Smooth muscle cell of the brain vasculature (primary cell): Measurements from ENCODE around the gene CLEC4E.
"Not testable (repeated sequence)": the region's sequence is repeated elsewhere in the genome, so short reads cannot be mapped to it uniquely, and the experiment has no call there.

ENCODE experiments used
- DNase-seq: peaks from one replicate; pipeline ENCODE4 v3.0.0-alpha.2; 2012; ENCODE audit warnings: low read depth, low spot score

The CLEC4E gene

GRCh38 chr12:8537820-8538219, 2.9 kb downstream of the CLEC4E start:
- not testable (repeated sequence) for DNase-seq

- no peak for DNase-seq
These were observed 8.7 kb downstream of the CLEC4E start for GRCh38 chr12:8532045-8532444.

- no peak for DNase-seq
These were observed 13.2 kb downstream of the CLEC4E start for GRCh38 chr12:8527250-8528130.

GRCh38 chr12:8519171-8519570, 21.5 kb downstream of the CLEC4E start:
- no peak for DNase-seq

GRCh38 chr12:8517971-8518370, 22.7 kb downstream of the CLEC4E start:
- DNase-seq: no peak

GRCh38 chr12:8513256-8513655, 27.4 kb downstream of the CLEC4E start, which contains the start of gene CLEC4D:
TSS of gene CLEC4D (plus strand) at chr12:8513503. CDS start at chr12:8513733, 230 bp downstream.
- no peak for DNase-seq

- no peak for DNase-seq
These were observed 31.5 kb downstream of the CLEC4E start for GRCh38 chr12:8508910-8509841.

- no peak for DNase-seq
These were observed 32.5 kb downstream of the CLEC4E start for GRCh38 chr12:8508223-8508622.

- no peak for DNase-seq
These were observed 33.1 kb downstream of the CLEC4E start for GRCh38 chr12:8507596-8507995.

- no peak for DNase-seq
These were observed 36.4 kb downstream of the CLEC4E start for GRCh38 chr12:8504351-8504750.

GRCh38 chr12:8501720-8502119, 39.0 kb downstream of the CLEC4E start:
- no peak for DNase-seq

GRCh38 chr12:8499616-8500015, 41.1 kb downstream of the CLEC4E start:
- DNase-seq: no peak

- DNase-seq: not testable (repeated sequence)
These were observed 44.6 kb downstream of the CLEC4E start for GRCh38 chr12:8496074-8496473.

- DNase-seq: not testable (repeated sequence)
These were observed 45.0 kb downstream of the CLEC4E start for GRCh38 chr12:8495671-8496070.

- DNase-seq: no peak
These were observed 47.6 kb downstream of the CLEC4E start for GRCh38 chr12:8493084-8493483.

- DNase-seq: no peak
These were observed 48.8 kb downstream of the CLEC4E start for GRCh38 chr12:8491646-8492530.
